Measurements from ENCODE around the gene MT1G.

Gene MT1G

DNA sequence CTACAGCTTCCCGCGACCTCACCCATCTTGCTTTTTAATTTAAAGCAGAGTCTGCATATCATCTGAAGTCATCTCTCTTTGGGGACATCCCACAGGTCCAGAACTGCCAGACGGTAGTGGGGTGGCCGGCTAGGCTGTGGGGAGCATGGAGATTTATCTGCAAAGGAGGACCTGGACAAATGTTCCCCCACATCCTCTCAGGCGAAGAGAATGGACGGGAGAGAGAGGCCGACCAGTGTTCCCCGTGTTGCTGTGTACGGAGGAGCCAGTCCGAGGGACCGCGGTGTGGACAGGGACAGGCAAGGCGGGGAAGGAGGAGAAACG, 36.1 kb downstream of the MT1G start:
- no peak overlapping the region for H3K9ac ChIP-seq (ENCODE audit: insufficient read length)
- H3K36me3 ChIP-seq (ENCODE audit: insufficient read depth, low read length): no peaks in the 10 kb centered on the region
- TF ChIP-seq POLR2AphosphoS5 (IDR thresholded peaks at IDR 0.05; ENCODE audit: borderline replicate concordance, low read depth, low read length) (no peak), FOXP2 (optimal IDR thresholded peaks at IDR 0.05; ENCODE audit: control extremely low read depth, extremely low read length, insufficient read depth) (no peak), EZH2 (IDR thresholded peaks at IDR 0.05) (no peak)
- no peak overlapping the region for H3K4me3 ChIP-seq
- H3K27ac ChIP-seq: no peak overlapping the region
- DNase-seq (ENCODE audit: low read depth, low spot score): no peak
- H3K9me3 ChIP-seq (ENCODE audit: low read depth, low read length): no peaks in the 10 kb centered on the region

DNA sequence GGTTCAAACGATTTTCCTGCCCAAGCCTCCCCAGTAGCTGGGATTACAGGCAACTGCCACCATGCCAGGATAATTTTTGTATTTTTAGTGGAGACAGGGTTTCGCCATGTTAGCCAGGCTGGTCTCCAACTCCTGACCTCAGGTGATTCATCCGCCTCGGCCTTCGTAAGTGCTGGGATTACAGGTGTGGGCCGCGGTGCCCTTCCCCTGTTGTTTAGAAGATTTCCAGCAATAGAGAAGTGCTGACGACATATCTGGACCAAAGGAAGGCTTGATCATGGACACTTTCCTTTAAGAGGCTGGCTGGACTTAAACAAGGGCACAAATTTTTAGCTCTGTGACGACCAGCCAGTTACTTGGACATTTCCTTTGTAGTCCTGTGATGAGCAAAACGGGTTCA, 36.7 kb downstream of the MT1G start:
- TF ChIP-seq POLR2AphosphoS5 (IDR thresholded peaks at IDR 0.05; ENCODE audit: borderline replicate concordance, low read depth, low read length) (no peak), FOXP2 (optimal IDR thresholded peaks at IDR 0.05; ENCODE audit: control extremely low read depth, extremely low read length, insufficient read depth) (no peak), EZH2 (IDR thresholded peaks at IDR 0.05) (no peak)
- Histone ChIP-seq H3K36me3 (ENCODE audit: insufficient read depth, low read length) (no peaks in the 10 kb centered on the region), H3K27ac (no peak overlapping the region), H3K9me3 (ENCODE audit: low read depth, low read length) (no peaks in the 10 kb centered on the region), H3K9ac (ENCODE audit: insufficient read length) (no peak overlapping the region), H3K4me3 (no peak overlapping the region)
- no peak for DNase-seq (ENCODE audit: low read depth, low spot score)

DNA sequence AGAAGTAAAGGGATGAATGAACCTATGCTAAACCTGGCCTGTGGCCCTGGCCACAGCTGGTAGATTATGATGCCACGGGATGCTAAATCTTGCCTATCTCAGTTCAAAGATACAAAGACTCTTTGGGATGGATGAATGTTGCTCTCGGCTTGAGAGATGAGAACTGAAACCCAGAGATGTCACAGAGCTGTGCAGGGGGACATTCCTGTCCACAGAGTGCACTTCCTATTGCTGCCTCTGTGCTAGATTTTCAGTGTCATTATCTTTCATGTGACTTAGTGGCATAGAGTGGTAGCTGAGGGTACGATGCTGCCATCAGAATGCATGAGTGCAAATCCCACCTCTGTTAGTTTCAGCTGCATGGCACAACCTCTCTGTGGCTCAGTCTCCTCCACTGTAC, 37.7 kb downstream of the MT1G start:
- no peak for TF ChIP-seq POLR2AphosphoS5 (IDR thresholded peaks at IDR 0.05; ENCODE audit: borderline replicate concordance, low read depth, low read length)
- no peak for TF ChIP-seq EZH2 (IDR thresholded peaks at IDR 0.05)
- TF ChIP-seq FOXP2 (optimal IDR thresholded peaks at IDR 0.05; ENCODE audit: control extremely low read depth, extremely low read length, insufficient read depth): no peak
- Histone ChIP-seq H3K4me3 (no peak overlapping the region), H3K27ac (no peak overlapping the region), H3K9ac (ENCODE audit: insufficient read length) (no peak overlapping the region), H3K36me3 (ENCODE audit: insufficient read depth, low read length) (no peaks in the 10 kb centered on the region), H3K9me3 (ENCODE audit: low read depth, low read length) (no peaks in the 10 kb centered on the region)
- DNase-seq (ENCODE audit: low read depth, low spot score): no peak

DNA sequence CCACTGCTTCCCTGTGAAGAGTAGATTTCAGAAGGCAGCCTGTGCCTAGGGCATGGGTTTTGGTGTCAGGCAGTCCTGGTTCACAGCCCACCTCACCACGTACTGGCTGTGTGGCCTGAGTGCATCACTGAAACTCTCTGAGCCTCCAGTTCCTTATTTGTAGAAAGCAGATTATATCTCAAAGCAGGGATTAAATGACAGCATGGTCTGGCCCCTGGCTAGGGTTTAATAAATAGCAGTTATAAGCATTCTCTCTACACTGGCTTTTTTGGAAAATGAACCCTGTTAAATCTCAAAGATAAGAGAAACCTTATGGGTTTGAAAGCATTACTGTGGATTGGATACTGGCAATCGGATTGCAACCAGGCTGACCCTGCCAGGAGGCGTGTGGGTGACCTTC, 38.3 kb downstream of the MT1G start:
- Histone ChIP-seq H3K27ac (no peak overlapping the region), H3K36me3 (ENCODE audit: insufficient read depth, low read length) (no peaks in the 10 kb centered on the region), H3K9me3 (ENCODE audit: low read depth, low read length) (no peaks in the 10 kb centered on the region), H3K9ac (ENCODE audit: insufficient read length) (no peak overlapping the region), H3K4me3 (no peak overlapping the region)
- DNase-seq (ENCODE audit: low read depth, low spot score): no peak
- TF ChIP-seq POLR2AphosphoS5 (IDR thresholded peaks at IDR 0.05; ENCODE audit: borderline replicate concordance, low read depth, low read length) (no peak), EZH2 (IDR thresholded peaks at IDR 0.05) (no peak), FOXP2 (optimal IDR thresholded peaks at IDR 0.05; ENCODE audit: control extremely low read depth, extremely low read length, insufficient read depth) (no peak)

DNA sequence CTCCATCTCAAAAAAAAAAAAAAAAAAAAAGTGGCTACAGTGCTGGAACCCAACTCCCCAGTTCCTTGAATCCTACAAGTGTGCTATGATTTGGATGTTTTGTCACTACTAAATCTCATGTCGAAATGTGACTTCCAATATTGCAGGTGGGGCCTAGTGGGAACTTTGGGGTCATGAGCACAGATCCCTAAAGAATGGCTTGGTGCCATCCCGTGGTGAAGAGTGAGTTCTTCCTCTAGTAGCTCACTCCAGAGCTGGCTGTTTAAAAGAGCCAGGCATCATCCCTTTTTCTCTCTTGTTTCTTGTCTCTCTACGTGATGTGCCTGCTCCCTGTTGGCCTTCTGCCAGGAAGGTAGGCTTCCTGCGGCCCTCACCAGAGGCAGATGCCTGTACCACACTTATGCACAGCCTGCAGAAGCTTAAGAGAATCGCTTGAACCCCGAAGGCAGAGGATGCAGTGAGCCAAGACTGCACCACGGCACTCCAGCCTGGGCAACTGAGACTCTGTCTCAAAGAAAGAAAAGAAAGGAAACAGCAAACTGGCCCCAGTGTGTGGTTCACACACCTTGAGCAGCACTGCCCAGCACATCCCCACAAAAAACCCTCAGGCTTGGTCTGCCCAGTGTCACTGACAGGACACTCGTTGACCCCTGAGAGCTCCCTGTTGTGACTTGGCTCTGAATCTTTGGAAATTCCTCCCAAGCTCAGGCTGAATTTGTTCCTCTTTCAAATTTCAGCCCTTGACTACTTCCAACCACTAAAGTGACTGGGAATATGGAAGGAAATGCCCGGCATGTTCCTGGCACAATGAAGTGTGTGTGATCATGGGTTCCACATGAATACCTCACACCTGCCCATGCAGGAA, 39.1 kb downstream of the MT1G start:
- H3K9me3 ChIP-seq (ENCODE audit: low read depth, low read length): no peaks in the 10 kb centered on the region
- TF ChIP-seq EZH2 (IDR thresholded peaks at IDR 0.05) (no peak), POLR2AphosphoS5 (IDR thresholded peaks at IDR 0.05; ENCODE audit: borderline replicate concordance, low read depth, low read length) (no peak), FOXP2 (optimal IDR thresholded peaks at IDR 0.05; ENCODE audit: control extremely low read depth, extremely low read length, insufficient read depth) (no peak)
- DNase-seq (ENCODE audit: low read depth, low spot score): no peak

DNA sequence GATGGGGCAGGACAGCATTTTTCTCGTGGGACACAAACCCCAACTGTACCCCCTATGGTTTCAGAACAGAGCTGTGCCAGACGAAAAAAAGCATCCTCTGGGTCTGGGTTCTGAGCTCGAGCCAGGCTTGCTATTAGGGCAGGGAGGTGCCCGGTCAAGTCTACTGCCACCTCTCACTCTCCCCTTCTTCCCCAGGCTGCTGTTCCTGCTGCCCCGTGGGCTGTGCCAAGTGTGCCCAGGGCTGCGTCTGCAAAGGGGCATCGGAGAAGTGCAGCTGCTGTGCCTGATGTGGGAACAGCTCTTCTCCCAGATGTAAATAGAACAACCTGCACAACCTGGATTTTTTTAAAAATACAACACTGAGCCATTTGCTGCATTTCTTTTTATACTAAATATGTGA, 41.2 kb downstream of the MT1G start:
- Histone ChIP-seq H3K27ac (no peak overlapping the region), H3K9me3 (ENCODE audit: low read depth, low read length) (no peaks in the 10 kb centered on the region), H3K36me3 (ENCODE audit: insufficient read depth, low read length) (no peaks in the 10 kb centered on the region), H3K4me3 (no peak overlapping the region), H3K9ac (ENCODE audit: insufficient read length) (no peak overlapping the region)
- DNase-seq (ENCODE audit: low read depth, low spot score): no peak
- no peak for TF ChIP-seq EZH2 (IDR thresholded peaks at IDR 0.05)
- no peak for TF ChIP-seq FOXP2 (optimal IDR thresholded peaks at IDR 0.05; ENCODE audit: control extremely low read depth, extremely low read length, insufficient read depth)
- no peak for TF ChIP-seq POLR2AphosphoS5 (IDR thresholded peaks at IDR 0.05; ENCODE audit: borderline replicate concordance, low read depth, low read length)

More for the DNA sequence above, 39.1 kb downstream of the MT1G start:
- no peak overlapping the region for H3K4me3 ChIP-seq
- no peaks in the 10 kb centered on the region for H3K36me3 ChIP-seq (ENCODE audit: insufficient read depth, low read length)
- no peak overlapping the region for H3K27ac ChIP-seq
- no peak overlapping the region for H3K9ac ChIP-seq (ENCODE audit: insufficient read length)

DNA sequence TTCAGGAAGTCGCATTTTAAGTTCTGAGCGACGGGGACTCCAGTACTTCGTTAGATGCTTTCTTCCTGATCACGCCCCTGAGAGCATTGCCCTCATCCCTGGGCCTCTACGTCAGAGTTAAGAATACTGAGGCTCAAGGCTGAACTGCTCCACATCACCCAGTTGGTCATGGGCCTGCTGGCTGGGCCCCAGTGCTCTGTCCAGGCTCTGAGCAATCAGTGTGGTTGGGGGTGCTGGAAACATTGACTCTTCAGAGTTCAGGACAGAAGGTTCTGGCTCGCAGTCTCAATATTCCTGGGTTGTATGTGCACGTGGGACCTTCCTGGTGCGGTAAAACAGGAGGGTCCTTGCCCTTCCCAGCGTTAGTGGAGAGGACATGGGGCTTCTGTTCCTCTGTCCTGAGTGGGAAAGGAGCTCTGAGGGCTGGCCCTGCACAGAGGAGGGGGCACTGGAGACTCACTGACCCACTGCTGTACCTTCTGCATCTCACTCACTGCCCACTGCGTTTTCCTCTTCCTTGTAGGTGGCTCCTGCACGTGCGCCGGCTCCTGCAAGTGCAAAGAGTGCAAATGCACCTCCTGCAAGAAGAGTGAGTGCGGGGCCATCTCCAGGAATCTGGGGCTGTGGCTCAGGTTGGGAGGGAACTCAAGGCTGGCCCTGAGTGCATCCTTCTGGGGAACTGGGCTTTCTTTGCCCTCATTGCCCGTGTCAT, 41.8 kb downstream of the MT1G start:
- TF ChIP-seq EZH2 (IDR thresholded peaks at IDR 0.05) (no peak), POLR2AphosphoS5 (IDR thresholded peaks at IDR 0.05; ENCODE audit: borderline replicate concordance, low read depth, low read length) (no peak), FOXP2 (optimal IDR thresholded peaks at IDR 0.05; ENCODE audit: control extremely low read depth, extremely low read length, insufficient read depth) (no peak)
- DNase-seq (ENCODE audit: low read depth, low spot score): no peak
- H3K9ac ChIP-seq (ENCODE audit: insufficient read length): no peak overlapping the region
- no peak overlapping the region for H3K27ac ChIP-seq
- H3K9me3 ChIP-seq (ENCODE audit: low read depth, low read length): no peaks in the 10 kb centered on the region
- no peak overlapping the region for H3K4me3 ChIP-seq
- no peaks in the 10 kb centered on the region for H3K36me3 ChIP-seq (ENCODE audit: insufficient read depth, low read length)

DNA sequence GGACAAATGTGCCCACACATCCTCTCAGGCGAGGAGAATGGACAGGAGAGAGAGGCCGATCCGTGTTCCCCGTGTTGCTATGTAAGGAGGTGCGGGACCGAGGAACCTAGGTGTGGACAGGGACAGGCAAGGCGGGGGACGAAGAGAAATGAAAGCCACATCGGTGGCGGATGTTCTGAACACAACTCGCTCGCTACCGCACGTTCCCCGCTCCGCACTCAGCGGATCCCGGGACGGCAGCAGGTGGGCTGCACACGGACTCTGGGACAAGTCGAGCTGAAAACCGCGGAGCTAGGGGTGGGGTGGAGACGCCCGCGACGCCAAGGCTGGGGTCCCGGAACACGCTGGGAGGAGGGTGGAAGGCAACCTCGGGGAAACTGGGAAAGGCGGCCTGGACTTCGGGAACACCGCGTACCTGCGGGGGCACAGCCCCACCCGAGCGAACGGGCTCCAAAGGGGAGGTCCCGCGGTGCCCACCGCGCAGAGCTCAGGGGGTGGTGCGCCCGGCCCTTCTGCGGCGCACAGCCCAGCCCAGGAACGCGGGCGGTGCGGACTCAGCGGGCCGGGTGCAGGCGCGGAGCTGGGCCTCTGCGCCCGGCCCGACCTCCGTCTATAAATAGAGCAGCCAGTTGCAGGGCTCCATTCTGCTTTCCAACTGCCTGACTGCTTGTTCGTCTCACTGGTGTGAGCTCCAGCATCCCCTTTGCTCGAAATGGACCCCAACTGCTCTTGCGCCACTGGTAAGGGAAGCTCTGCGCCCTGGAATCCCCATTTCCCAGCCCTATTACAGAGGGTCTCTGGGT, 42.5 kb downstream of the MT1G start, which contains the start of gene MT1E:
MT1E (plus strand) TSS at position 642 of the 803 bp plus-strand sequence; CDS start at position 713, 71 bp downstream.
- Histone ChIP-seq H3K9me3 (ENCODE audit: low read depth, low read length) (no peaks in the 10 kb centered on the region), H3K9ac (ENCODE audit: insufficient read length) (no peak within 1 kb of the TSS), H3K4me3 (no peak within 1 kb of the TSS), H3K27ac (no peak within 1 kb of the TSS), H3K36me3 (ENCODE audit: insufficient read depth, low read length) (no peaks in the 10 kb centered on the region)
- DNase-seq (ENCODE audit: low read depth, low spot score): no peak
- no peak for TF ChIP-seq POLR2AphosphoS5 (IDR thresholded peaks at IDR 0.05; ENCODE audit: borderline replicate concordance, low read depth, low read length)

Data from SK-N-MC (cell line).